ENCODE results near the gene ATP11B.

The ATP11B gene

DNA sequence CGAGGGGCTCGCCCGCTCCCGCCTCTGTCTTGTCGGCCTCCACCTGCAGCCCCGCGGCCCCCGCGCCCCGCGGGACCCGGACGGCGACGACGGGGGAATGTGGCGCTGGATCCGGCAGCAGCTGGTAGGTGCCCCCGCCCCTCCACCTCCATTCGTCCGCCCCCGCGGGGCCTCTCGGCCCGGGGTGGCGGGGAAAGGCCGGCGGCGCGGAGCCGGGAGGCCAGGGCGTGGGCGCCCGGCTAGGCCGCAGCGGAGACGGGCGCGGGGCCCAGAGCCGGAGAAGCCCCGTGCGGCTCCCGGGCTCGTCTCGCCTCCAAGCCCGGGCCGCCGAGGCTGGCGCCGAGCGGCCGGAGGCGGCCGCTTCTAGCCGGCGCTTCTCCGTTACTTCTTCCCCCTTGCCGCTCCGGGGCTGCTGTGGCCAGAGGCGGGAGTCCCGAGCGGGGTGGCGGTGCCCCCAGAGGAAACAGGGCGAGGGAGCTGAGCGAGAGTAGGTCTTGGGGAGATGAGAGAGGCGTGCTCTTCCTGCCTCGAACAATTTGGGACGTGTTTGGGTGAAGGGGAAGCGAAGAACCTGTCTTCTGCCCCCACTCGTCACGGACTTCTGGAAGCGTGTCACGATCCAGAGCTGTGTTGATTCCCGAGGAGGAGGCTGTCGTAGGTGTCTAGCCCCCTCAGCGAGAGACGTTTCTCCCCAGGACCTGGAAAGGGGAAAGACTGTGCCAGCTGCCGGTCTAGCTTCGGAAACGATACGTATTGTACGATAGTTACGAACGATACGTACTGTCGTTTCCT is 555 bp downstream of the ATP11B start:
- H3K4me2 ChIP-seq (ENCODE audit: low read depth, low read length, poor library complexity, severe bottlenecking): peak overlapping the region; percentile 95
- H3K36me3 ChIP-seq (ENCODE audit: low read length): no peaks in the 10 kb centered on the region
- H3K4me3 ChIP-seq (ENCODE audit: insufficient read depth, low read length, poor library complexity, severe bottlenecking): peak overlapping the region; percentile 91
- peak overlapping the region; percentile 93 for H3K9ac ChIP-seq (ENCODE audit: low read length)
- no peaks in the 10 kb centered on the region for H3K9me3 ChIP-seq (ENCODE audit: insufficient read depth, low read length)
- H3K9me2 ChIP-seq (replicated peaks; ENCODE audit: insufficient read depth, low read length): no peaks in the 10 kb centered on the region
- TF ChIP-seq EZH2phosphoT487 (conservative IDR thresholded peaks at IDR 0.05; ENCODE audit: low read length): no peak
- TF ChIP-seq, protein P1, sequence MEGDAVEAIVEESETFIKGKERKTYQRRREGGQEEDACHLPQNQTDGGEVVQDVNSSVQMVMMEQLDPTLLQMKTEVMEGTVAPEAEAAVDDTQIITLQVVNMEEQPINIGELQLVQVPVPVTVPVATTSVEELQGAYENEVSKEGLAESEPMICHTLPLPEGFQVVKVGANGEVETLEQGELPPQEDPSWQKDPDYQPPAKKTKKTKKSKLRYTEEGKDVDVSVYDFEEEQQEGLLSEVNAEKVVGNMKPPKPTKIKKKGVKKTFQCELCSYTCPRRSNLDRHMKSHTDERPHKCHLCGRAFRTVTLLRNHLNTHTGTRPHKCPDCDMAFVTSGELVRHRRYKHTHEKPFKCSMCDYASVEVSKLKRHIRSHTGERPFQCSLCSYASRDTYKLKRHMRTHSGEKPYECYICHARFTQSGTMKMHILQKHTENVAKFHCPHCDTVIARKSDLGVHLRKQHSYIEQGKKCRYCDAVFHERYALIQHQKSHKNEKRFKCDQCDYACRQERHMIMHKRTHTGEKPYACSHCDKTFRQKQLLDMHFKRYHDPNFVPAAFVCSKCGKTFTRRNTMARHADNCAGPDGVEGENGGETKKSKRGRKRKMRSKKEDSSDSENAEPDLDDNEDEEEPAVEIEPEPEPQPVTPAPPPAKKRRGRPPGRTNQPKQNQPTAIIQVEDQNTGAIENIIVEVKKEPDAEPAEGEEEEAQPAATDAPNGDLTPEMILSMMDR (IDR thresholded peaks at IDR 0.05; ENCODE audit: insufficient read depth, low read length, poor library complexity, severe bottlenecking): no peak
- no peaks in the 10 kb centered on the region for H4K20me1 ChIP-seq (ENCODE audit: low read depth, low read length)
- no peaks in the 10 kb centered on the region for H3K27me3 ChIP-seq (ENCODE audit: low read length)
- H3K27ac ChIP-seq (ENCODE audit: low read depth, low read length): peak overlapping the region; percentile 84
- H3F3A ChIP-seq (ENCODE audit: insufficient read depth): peaks cover 12% of the 10 kb centered on the region; the same call in 1 of the 2 replicates
- peak overlapping the region; percentile 66 for H2AFZ ChIP-seq (ENCODE audit: low read depth, low read length, severe bottlenecking)
- H3K79me2 ChIP-seq (ENCODE audit: insufficient read depth, low read length): peaks cover 50% of the 10 kb centered on the region

DNA sequence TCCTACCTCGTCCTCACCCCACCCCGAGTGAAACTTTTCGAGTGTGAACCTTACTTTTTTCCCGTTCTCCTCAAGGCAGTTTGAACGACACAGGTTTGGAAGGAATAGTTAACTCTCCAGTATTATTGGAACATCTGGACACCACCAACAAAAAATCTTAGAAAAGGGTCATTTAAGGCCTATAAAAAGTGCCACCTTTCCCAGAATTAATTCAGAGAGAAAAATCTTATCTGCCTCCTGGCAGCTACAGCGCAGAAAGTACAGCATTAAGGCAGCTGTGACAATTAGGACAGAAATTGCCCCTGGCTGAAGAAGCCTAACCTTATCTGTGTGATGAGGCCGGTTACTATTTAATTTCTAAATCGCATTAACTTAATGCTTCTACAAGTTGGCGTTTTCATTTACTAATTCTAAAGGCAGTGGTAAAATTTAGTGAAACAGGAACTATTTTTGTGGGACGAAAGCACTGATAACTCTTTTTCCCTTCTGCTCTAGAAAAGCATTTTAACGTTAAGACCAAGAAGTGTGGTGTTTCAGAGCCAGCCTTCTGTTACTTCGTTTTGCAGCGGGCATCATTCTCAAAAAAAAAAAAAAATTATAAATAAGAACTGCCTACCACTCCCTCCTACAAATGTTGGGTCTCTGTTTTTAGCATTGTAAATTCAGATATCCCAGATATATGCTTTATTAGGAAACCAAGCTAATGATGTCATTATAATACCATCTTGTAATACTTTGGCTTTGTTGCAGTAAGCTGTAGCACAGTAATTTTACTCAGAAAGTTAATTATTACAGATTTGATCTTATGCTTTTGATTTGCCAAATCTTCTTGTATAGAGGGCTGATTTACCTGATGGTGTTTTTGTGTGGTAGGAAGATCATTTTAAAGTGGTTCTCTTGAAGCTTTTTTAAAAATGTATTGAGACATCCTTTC is 1.4 kb downstream of the ATP11B start:
- Histone ChIP-seq H3K36me3 (ENCODE audit: low read length) (no peaks in the 10 kb centered on the region), H3K27me3 (ENCODE audit: low read length) (no peaks in the 10 kb centered on the region), H3K9ac (ENCODE audit: low read length) (peak overlapping the region; percentile 93), H4K20me1 (ENCODE audit: low read depth, low read length) (no peaks in the 10 kb centered on the region), H3K9me2 (replicated peaks; ENCODE audit: insufficient read depth, low read length) (no peaks in the 10 kb centered on the region), H3F3A (ENCODE audit: insufficient read depth) (peaks cover 12% of the 10 kb centered on the region; the same call in 1 of the 2 replicates), H3K4me3 (ENCODE audit: insufficient read depth, low read length, poor library complexity, severe bottlenecking) (peak overlapping the region; percentile 91), H3K9me3 (ENCODE audit: insufficient read depth, low read length) (no peaks in the 10 kb centered on the region), H3K27ac (ENCODE audit: low read depth, low read length) (peak overlapping the region; percentile 84), H3K79me2 (ENCODE audit: insufficient read depth, low read length) (peaks cover 58% of the 10 kb centered on the region), H3K4me2 (ENCODE audit: low read depth, low read length, poor library complexity, severe bottlenecking) (peak overlapping the region; percentile 95), H2AFZ (ENCODE audit: low read depth, low read length, severe bottlenecking) (peak overlapping the region; percentile 66)
- TF ChIP-seq EZH2phosphoT487 (conservative IDR thresholded peaks at IDR 0.05; ENCODE audit: low read length): no peak
- TF ChIP-seq, protein P1 (IDR thresholded peaks at IDR 0.05; ENCODE audit: insufficient read depth, low read length, poor library complexity, severe bottlenecking): no peak

DNA sequence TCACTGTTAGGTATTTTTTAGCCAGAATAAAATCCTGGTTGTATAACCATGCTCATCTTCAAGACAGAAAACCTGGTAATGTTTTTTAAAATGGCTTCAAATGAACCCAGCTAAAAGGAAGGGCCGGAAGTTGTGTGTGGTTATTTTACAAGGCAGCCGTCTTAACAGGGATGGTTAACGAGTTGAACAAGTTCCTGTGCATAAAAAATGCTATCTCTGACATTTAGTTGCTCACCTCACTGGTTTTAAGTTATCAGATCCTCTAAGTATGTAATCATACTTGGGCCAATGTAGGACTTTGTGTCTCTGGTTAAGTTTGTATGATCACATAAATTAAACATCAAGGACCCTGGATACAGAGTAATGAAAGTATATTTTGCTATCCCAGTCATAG is 2.1 kb downstream of the ATP11B start:
- peak overlapping the region; percentile 84 for H3K27ac ChIP-seq (ENCODE audit: low read depth, low read length)
- no peaks in the 10 kb centered on the region for H4K20me1 ChIP-seq (ENCODE audit: low read depth, low read length)
- peaks cover 12% of the 10 kb centered on the region; the same call in 1 of the 2 replicates for H3F3A ChIP-seq (ENCODE audit: insufficient read depth)
- H3K27me3 ChIP-seq (ENCODE audit: low read length): no peaks in the 10 kb centered on the region
- peaks cover 65% of the 10 kb centered on the region for H3K79me2 ChIP-seq (ENCODE audit: insufficient read depth, low read length)
- H3K9me3 ChIP-seq (ENCODE audit: insufficient read depth, low read length): no peaks in the 10 kb centered on the region
- TF ChIP-seq, protein P1 (IDR thresholded peaks at IDR 0.05; ENCODE audit: insufficient read depth, low read length, poor library complexity, severe bottlenecking): no peak
- no peak for TF ChIP-seq EZH2phosphoT487 (conservative IDR thresholded peaks at IDR 0.05; ENCODE audit: low read length)
- H3K9me2 ChIP-seq (replicated peaks; ENCODE audit: insufficient read depth, low read length): no peaks in the 10 kb centered on the region
- peak overlapping the region; percentile 47 for H2AFZ ChIP-seq (ENCODE audit: low read depth, low read length, severe bottlenecking)
- H3K4me3 ChIP-seq (ENCODE audit: insufficient read depth, low read length, poor library complexity, severe bottlenecking): peak overlapping the region; percentile 91
- peak overlapping the region; percentile 93 for H3K9ac ChIP-seq (ENCODE audit: low read length)
- no peaks in the 10 kb centered on the region for H3K36me3 ChIP-seq (ENCODE audit: low read length)
- H3K4me2 ChIP-seq (ENCODE audit: low read depth, low read length, poor library complexity, severe bottlenecking): peak overlapping the region; percentile 95
